Osteocyte (in vitro differentiated cells): Measurements from ENCODE around the gene NRAS. TPM values are rescaled to one million over a fixed set of nuclear protein-coding genes. Genes with fewer than 3 reads are reported as not detected.

Experiments
- DNase-seq: peaks from one replicate; pipeline ENCODE4 v3.0.0; 2021; ENCODE audit warnings: mixed read lengths; ENCODE audit not compliant: unreplicated experiment; ENCODE audit errors: extremely low spot score
- H3K27ac Mint-ChIP-seq: one replicate; pipeline ENCODE4 v1.8.0; 2021; ENCODE audit warnings: mild to moderate bottlenecking, mixed read lengths; ENCODE audit not compliant: unreplicated experiment
- H3K27me3 Mint-ChIP-seq: one replicate; pipeline ENCODE4 v1.8.0; 2021; ENCODE audit warnings: mixed read lengths; ENCODE audit not compliant: unreplicated experiment
- H3K36me3 Mint-ChIP-seq: one replicate; pipeline ENCODE4 v1.8.0; 2021; ENCODE audit warnings: mixed read lengths; ENCODE audit not compliant: unreplicated experiment
- H3K4me1 Mint-ChIP-seq: one replicate; pipeline ENCODE4 v1.8.0; 2021; ENCODE audit warnings: mixed read lengths; ENCODE audit not compliant: unreplicated experiment
- H3K4me3 Mint-ChIP-seq: one replicate; pipeline ENCODE4 v1.8.0; 2021; ENCODE audit warnings: mild to moderate bottlenecking, moderate library complexity, mixed read lengths; ENCODE audit not compliant: unreplicated experiment
- H3K9me3 Mint-ChIP-seq: one replicate; pipeline ENCODE4 v1.8.0; 2021; ENCODE audit warnings: mixed read lengths; ENCODE audit not compliant: unreplicated experiment
- long read RNA-seq: library from polyadenylated mRNA; unstranded; transcript quantifications from one replicate; pipeline ENCODE4 v2.0.0, GENCODE V29; 2021
- total RNA-seq: library from RNA; stranded (reverse); gene quantifications from 2 replicates; pipeline ENCODE4 v1.2.1, GENCODE V29; 2021
- TF ChIP-seq, protein P1 (sequence below): fragments of 200-600 bp; sonication (generic); IDR thresholded peaks from 2 replicates; pipeline ENCODE4 v1.5.0; 2021; ENCODE audit warnings: antibody characterized with exemption, mild to moderate bottlenecking, moderate library complexity

The NRAS gene
- 35.9 TPM in 2 replicates for total RNA-seq
- long read RNA-seq, full-length matches to known transcripts = 115 of 129 reads
- long read RNA-seq, partial matches to known transcripts = 4 of 129 reads
- long read RNA-seq, other reads (novel, unspliced or antisense) = 10 of 129 reads

DNA sequence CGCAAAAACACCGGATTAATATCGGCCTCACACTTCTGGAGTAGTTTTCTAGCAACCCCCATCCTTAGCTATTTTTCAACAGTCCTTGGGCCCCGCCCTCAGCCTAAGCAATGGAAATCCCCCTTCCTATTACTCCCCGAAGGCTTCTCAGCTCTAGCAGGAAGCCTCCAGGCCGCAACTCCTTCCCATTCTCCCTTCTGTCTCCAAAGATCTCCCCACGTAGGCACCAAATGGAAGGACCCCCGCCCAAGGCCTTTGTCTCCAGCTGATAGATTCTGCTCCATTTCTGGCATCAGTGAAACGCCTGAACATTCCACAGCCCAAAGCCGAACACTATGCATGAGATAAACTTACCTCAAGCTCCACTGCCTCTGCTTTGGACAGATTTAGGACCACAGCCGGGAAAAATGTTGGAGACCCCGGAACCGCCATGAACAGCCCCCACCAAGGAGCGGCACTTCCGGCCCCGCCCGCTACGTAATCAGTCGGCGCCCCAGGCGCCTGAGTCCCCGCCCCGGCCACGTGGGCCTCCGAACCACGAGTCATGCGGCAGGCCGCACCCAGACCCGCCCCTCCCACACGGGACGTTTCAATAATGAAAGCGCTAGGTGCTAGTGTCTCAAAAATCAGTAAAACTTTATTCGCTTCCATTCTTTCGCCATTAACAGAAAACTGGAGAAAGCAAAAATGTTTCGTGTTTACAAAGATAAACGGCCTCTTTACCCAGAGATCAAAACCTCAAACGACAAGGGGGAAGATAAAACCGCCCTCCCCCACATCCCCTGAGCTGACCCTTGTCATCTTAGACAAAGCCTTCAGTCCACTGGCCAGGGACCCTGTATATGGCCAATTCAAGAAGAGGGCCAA, at the start of gene NRAS:
NRAS (minus strand) TSS at position 468 of the 867 bp plus-strand sequence. CDS start 611 bp downstream, outside the sequence.
- peak; percentile 97 for DNase-seq
- peak within 1 kb of the TSS; percentile 97 for H3K27ac Mint-ChIP-seq
- peak within 1 kb of the TSS; percentile 89 for H3K4me3 Mint-ChIP-seq
- peaks cover 44% of the 10 kb centered on the region for H3K36me3 Mint-ChIP-seq
- H3K27me3 Mint-ChIP-seq = no peaks in the 10 kb centered on the region
- H3K4me1 Mint-ChIP-seq = peaks cover 28% of the 10 kb centered on the region
- TF ChIP-seq, protein P1, sequence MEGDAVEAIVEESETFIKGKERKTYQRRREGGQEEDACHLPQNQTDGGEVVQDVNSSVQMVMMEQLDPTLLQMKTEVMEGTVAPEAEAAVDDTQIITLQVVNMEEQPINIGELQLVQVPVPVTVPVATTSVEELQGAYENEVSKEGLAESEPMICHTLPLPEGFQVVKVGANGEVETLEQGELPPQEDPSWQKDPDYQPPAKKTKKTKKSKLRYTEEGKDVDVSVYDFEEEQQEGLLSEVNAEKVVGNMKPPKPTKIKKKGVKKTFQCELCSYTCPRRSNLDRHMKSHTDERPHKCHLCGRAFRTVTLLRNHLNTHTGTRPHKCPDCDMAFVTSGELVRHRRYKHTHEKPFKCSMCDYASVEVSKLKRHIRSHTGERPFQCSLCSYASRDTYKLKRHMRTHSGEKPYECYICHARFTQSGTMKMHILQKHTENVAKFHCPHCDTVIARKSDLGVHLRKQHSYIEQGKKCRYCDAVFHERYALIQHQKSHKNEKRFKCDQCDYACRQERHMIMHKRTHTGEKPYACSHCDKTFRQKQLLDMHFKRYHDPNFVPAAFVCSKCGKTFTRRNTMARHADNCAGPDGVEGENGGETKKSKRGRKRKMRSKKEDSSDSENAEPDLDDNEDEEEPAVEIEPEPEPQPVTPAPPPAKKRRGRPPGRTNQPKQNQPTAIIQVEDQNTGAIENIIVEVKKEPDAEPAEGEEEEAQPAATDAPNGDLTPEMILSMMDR = no peak
- no peaks in the 10 kb centered on the region for H3K9me3 Mint-ChIP-seq

DNA sequence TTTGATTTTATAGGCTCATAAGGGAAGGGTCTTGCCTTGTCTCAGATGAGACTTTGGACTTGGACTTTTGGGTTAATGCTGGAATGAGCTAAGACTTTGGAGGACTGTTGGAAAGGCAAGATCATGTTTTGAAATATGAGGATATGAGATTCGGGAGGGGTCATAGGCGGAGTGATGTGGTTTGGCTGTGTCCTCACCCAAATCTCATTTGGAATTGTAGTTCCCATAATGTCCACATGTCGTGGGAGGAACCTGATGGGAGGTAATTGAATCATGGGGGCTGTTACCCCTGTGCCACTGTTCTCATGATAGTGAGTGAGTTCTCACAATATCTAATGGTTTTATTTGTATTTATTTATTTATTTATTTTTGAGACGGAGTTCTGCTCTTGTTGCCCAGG, 48.1 kb upstream of the NRAS start:
- H3K9me3 Mint-ChIP-seq = peaks cover 5% of the 10 kb centered on the region
- TF ChIP-seq, protein P1 = no peak

DNA sequence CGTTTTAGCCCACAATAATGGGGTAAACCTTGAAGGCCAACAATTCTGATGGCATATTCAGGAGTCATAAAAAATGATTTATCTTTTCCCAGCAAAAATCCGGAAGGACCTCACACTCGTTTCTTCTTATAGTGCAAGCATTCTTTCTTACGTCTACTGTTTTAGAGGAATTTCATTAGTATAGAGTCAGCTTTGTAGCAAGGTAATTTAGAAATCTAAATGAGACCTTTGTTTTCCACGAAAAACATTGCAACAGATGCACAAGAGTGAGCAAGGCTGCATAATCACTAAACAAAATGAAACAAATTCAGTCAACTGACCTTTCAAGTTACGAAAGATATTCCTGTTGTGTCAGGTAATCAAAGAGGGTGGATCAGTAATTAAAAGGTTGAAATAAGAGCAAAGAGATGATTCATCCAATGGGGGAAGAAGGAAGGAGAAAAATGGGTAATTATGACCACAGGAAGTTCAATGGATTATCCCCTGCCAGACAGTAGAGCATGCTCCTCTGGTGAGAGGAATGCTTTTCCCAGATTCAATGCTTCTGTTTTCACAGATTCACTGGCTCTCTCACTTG, 41.8 kb upstream of the NRAS start:
- H3K27ac Mint-ChIP-seq = peak overlapping the region; percentile 100
- peak overlapping the region; percentile 99 for H3K4me3 Mint-ChIP-seq
- H3K36me3 Mint-ChIP-seq = peaks cover 2% of the 10 kb centered on the region
- H3K4me1 Mint-ChIP-seq = peaks cover 36% of the 10 kb centered on the region
- no peak for DNase-seq
- TF ChIP-seq, protein P1 = no peak
- H3K27me3 Mint-ChIP-seq = no peaks in the 10 kb centered on the region
- H3K9me3 Mint-ChIP-seq = peaks cover 11% of the 10 kb centered on the region

More for the DNA sequence above, 48.1 kb upstream of the NRAS start:
- H3K27ac Mint-ChIP-seq = no peak overlapping the region
- no peaks in the 10 kb centered on the region for H3K4me1 Mint-ChIP-seq
- H3K36me3 Mint-ChIP-seq = peaks cover 4% of the 10 kb centered on the region
- H3K4me3 Mint-ChIP-seq = no peak overlapping the region
- no peak for DNase-seq
- no peaks in the 10 kb centered on the region for H3K27me3 Mint-ChIP-seq

DNA sequence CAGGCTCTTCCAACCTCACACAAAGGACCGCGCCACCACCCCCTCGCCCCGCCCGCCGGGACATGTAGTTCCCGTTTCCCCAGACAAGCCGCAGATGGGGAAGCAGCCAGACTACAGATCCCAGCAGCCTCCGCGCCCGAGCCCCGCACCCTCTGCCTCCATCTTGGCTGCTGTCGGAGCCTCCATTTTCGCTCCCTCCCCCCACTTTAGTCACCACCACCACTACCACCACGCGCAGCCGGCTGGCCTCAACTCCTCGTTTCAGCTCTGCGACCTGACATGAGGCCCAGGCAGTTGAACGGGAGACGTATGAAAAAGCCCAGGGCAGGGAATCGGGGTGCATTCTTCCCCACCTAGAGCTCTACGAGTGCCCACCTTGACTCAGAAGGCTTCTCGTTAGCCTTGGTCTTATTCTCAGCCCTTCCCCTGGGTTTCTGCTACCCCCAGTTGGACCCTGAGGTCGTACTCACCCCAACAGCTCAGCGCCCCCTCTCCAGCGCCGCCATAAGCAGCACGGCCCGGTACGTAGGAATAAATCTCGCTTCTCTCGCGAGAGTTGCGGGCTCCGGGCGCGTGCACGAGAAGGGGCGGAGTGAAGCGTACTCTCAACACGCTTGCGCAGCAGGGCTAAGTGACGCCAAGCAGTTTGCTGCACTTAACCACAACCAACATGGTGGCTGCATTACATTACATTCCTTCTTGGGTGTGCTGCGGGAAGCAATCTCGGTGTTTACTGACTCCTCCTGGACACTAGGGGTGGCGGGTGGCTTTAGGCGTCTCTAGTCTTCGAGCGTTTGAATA, 41.1 kb upstream of the NRAS start, which contains the start of gene CSDE1:
CSDE1 (minus strand) TSS at position 530 of the 801 bp plus-strand sequence. CDS start 18,094 bp downstream, outside the sequence.
- TF ChIP-seq, protein P1 = peak; percentile 53
- H3K4me3 Mint-ChIP-seq = peak within 1 kb of the TSS; percentile 99
- H3K36me3 Mint-ChIP-seq = peaks cover 2% of the 10 kb centered on the region
- no peaks in the 10 kb centered on the region for H3K27me3 Mint-ChIP-seq
- H3K4me1 Mint-ChIP-seq = peaks cover 39% of the 10 kb centered on the region
- peak within 1 kb of the TSS; percentile 100 for H3K27ac Mint-ChIP-seq
- DNase-seq = peak; percentile 99
- H3K9me3 Mint-ChIP-seq = peaks cover 8% of the 10 kb centered on the region
